HCT116 (cell line): ENCODE results near the gene ATCAY. TPM values are rescaled to one million over a fixed set of nuclear protein-coding genes. Genes with fewer than 3 reads are reported as not detected.

Experiments used
- ATAC-seq: fragments of 200-7000 bp; cut with Tn5 transposase; 2 replicates; pipeline ENCODE4 v1.9.1; 2020; ENCODE audit warnings: mild to moderate bottlenecking, moderate library complexity
- BruUV-seq: library from RNA; stranded (reverse); fragments of 400-500 nt; replicated peaks from 2 replicates; lab custom pipeline; 2021; lab: Mats Ljungman, UMichigan
- CTCF ChIA-PET: fragments of 300-600 bp; sonication (Branson Sonifier 250); formaldehyde crosslinking; loops from one replicate; lab custom pipeline; 2021; ENCODE audit warnings: antibody characterized with exemption; lab: Charles Lee
- POLR2A ChIA-PET: fragments of 300-600, 350-600 bp; sonication (Branson Sonifier 250); formaldehyde crosslinking; loops from one replicate; lab custom pipeline; 2021; ENCODE audit warnings: antibody characterized with exemption; lab: Charles Lee
- RAD21 ChIA-PET, 2 experiments: fragments of 300-600 bp; sonication (Branson Sonifier 250); formaldehyde crosslinking; loops; one replicate each; lab custom pipeline; 2023; ENCODE audit warnings: low total read pairs in 2 of 2; ENCODE audit not compliant: uncharacterized antibody in 2 of 2, unreplicated experiment in 2 of 2, low non-redundant PET in 1 of 2; lab: Charles Lee
- DNase-seq: peaks from one replicate; pipeline ENCODE4 v3.0.0-alpha.2; 2010; ENCODE audit warnings: low read depth, low spot score
- H2AFZ ChIP-seq: fragments of 200-600 bp; shearing (Covaris generic), sonication (generic); 2 replicates; pipeline ENCODE4 v1.6.1; 2017; ENCODE audit warnings: low read depth, mixed run types, mixed read lengths, antibody characterized with exemption, low read length; ENCODE audit not compliant: poor library complexity, severe bottlenecking
- H3K27ac ChIP-seq: 2 replicates; pipeline ENCODE4 v1.5.1; 2012; ENCODE audit warnings: low read depth, low read length
- H3K27me3 ChIP-seq: fragments of 200-600 bp; sonication (generic); 2 replicates; pipeline ENCODE4 v1.6.1; 2016; ENCODE audit warnings: mixed run types, low read length, mixed read lengths; ENCODE audit not compliant: insufficient read depth
- H3K36me3 ChIP-seq, 2 experiments: fragments of 200-500 bp in 1 of 2; fragments of 200-600 bp in 1 of 2; sonication (Bioruptor generic) in 1 of 2; sonication (generic) in 1 of 2; 2 replicates each; pipeline versions ENCODE4 v1.5.1 to v1.6.1; 2014 to 2016; ENCODE audit warnings: low read length in 2 of 2, inconsistent platforms in 1 of 2, mixed read lengths in 1 of 2, mixed run types in 1 of 2; ENCODE audit not compliant: insufficient read depth in 2 of 2, control insufficient read depth in 1 of 2
- H3K4me1 ChIP-seq, 2 experiments: fragments of 200-600 bp in 1 of 2; sonication (generic) in 1 of 2; 2 replicates each; pipeline versions ENCODE4 v1.5.1 to v1.6.1; 2012 to 2017; ENCODE audit warnings: low read length in 2 of 2, inconsistent platforms in 1 of 2, mild to moderate bottlenecking in 1 of 2, mixed read lengths in 1 of 2, mixed run types in 1 of 2, moderate library complexity in 1 of 2; ENCODE audit not compliant: insufficient read depth in 2 of 2, control insufficient read depth in 1 of 2
- H3K4me2 ChIP-seq: fragments of 200-600 bp; sonication (generic); 2 replicates; pipeline ENCODE4 v1.6.1; 2017; ENCODE audit warnings: mixed run types, low read length, mixed read lengths
- H3K4me3 ChIP-seq, 2 experiments: fragments of 200-600 bp in 1 of 2; sonication (generic) in 1 of 2; replicated peaks in 1 of 2; 2 replicates each; pipeline ENCODE4 v1.5.1; 2011 to 2016; ENCODE audit warnings: low read length in 2 of 2, control low read depth in 1 of 2, low read depth in 1 of 2, mild to moderate bottlenecking in 1 of 2, mixed read lengths in 1 of 2, mixed run types in 1 of 2
- H3K79me2 ChIP-seq: fragments of 200-600 bp; sonication (generic); 2 replicates; pipeline ENCODE4 v1.6.1; 2017; ENCODE audit warnings: mild to moderate bottlenecking, mixed run types, low read length, moderate library complexity, mixed read lengths; ENCODE audit not compliant: insufficient read depth
- H3K9ac ChIP-seq: fragments of 200-600 bp; sonication (generic); 2 replicates; pipeline ENCODE4 v1.6.1; 2016; ENCODE audit warnings: low read length, mixed read lengths
- H3K9me2 ChIP-seq: fragments of 200-600 bp; sonication (generic), shearing (Covaris generic); 2 replicates; pipeline ENCODE4 v1.6.1; 2017; ENCODE audit warnings: mixed run types, mild to moderate bottlenecking, moderate library complexity; ENCODE audit not compliant: insufficient read depth
- H3K9me3 ChIP-seq, 2 experiments: fragments of 200-500 bp in 1 of 2; fragments of 200-600 bp in 1 of 2; sonication (Bioruptor generic) in 1 of 2; sonication (generic) in 1 of 2; 2 replicates each; pipeline ENCODE4 v1.6.1; 2014 to 2017; ENCODE audit warnings: low read length in 2 of 2, mixed read lengths in 2 of 2, inconsistent platforms in 1 of 2, low read depth in 1 of 2, mild to moderate bottlenecking in 1 of 2, mixed run types in 1 of 2, moderate library complexity in 1 of 2; ENCODE audit not compliant: control insufficient read depth in 1 of 2, insufficient read depth in 1 of 2
- H4K20me1 ChIP-seq: fragments of 200-600 bp; sonication (generic), shearing (Covaris generic); 2 replicates; pipeline ENCODE4 v1.6.1; 2017; ENCODE audit warnings: mixed run types, mild to moderate bottlenecking, moderate library complexity; ENCODE audit not compliant: insufficient read depth
- CTCF ChIP-seq, 3 experiments: fragments of 200-600 bp in 1 of 3; sonication (generic) in 1 of 3; IDR thresholded peaks in 2 of 3; conservative IDR thresholded peaks in 1 of 3; 2 replicates each; pipeline ENCODE4 v1.5.1; 2012 to 2017; ENCODE audit warnings: low read depth in 2 of 3, low read length in 2 of 3, antibody characterized with exemption in 1 of 3, borderline replicate concordance in 1 of 3, control low read depth in 1 of 3, mild to moderate bottlenecking in 1 of 3, mixed read lengths in 1 of 3, mixed run types in 1 of 3, moderate library complexity in 1 of 3; ENCODE audit not compliant: insufficient read depth in 1 of 3
- EZH2 ChIP-seq: fragments of 200-600 bp; sonication (generic); IDR thresholded peaks from 2 replicates; pipeline ENCODE4 v1.6.1; 2017; ENCODE audit warnings: antibody characterized with exemption, mixed run types
- FOSL1 ChIP-seq: IDR thresholded peaks from 2 replicates; pipeline ENCODE4 v1.6.1; 2012; ENCODE audit warnings: low read depth
- POLR2AphosphoS5 ChIP-seq: IDR thresholded peaks from 2 replicates; pipeline ENCODE4 v1.6.1; 2011; ENCODE audit warnings: mild to moderate bottlenecking, low read depth, low read length, moderate library complexity
- RAD21 ChIP-seq: IDR thresholded peaks from 2 replicates; pipeline ENCODE4 v1.6.1; 2012; ENCODE audit warnings: low read depth, mild to moderate bottlenecking
- intact Hi-C: fragments of 100-400 bp; cut with micrococcal nuclease; formaldehyde crosslinking; loops from 2 replicates; pipeline ENCODE4 v1.10.0; 2022
- total RNA-seq: library from RNA; stranded (reverse); gene quantifications from one replicate; pipeline ENCODE4 v1.2.1, GENCODE V29; 2021; ENCODE audit not compliant: unreplicated experiment

ATCAY gene
- total RNA-seq, 1 experiment from 2014 or later, result not detected

- no peak overlapping the region for H3K4me3 ChIP-seq
- TF ChIP-seq CTCF (IDR thresholded peaks at IDR 0.05 in 2 of 3, conservative IDR thresholded peaks at IDR 0.05 in 1 of 3; ENCODE audit: borderline replicate concordance in 1 of 3, insufficient read depth in 1 of 3, low read depth in 2 of 3, low read length in 2 of 3) (peak; percentile 77 to 86 (median 78); a peak in 5 of 6 replicates), FOSL1 (peak; percentile 69), EZH2 (no peak), RAD21 (peak; percentile 97), POLR2AphosphoS5 (peak; percentile 22)
- H3K79me2 ChIP-seq, result no peaks in the 10 kb centered on the region
- POLR2A ChIA-PET, result interaction anchor here (0.8 to 3.0 kb wide), 3 partner anchors 117 to 133 kb away, joined by 3 to 13 read pairs (median 4); partner anchors contain the start of genes DAPK3 and EEF2
- H2AFZ ChIP-seq, result no peak overlapping the region
- intact Hi-C loops, result loop anchor here (1.0 to 10.0 kb wide), 4 partner anchors 118 to 355 kb away; partner anchors contain the start of genes DAPK3 and EEF2
- peak overlapping the region; percentile 38; the same call in 1 of the 2 replicates for H3K27ac ChIP-seq
- no peaks in the 10 kb centered on the region for H3K9me3 ChIP-seq
- no peak overlapping the region for H3K9ac ChIP-seq
- RAD21 ChIA-PET, result interaction anchor here (1.0 to 2.3 kb wide), 3 partner anchors 118 to 135 kb away, joined by 3 to 7 read pairs (median 5); partner anchors contain the start of gene DAPK3 (in 1 of the 2)
- peak overlapping the region; percentile 29 for H3K4me2 ChIP-seq
- ATAC-seq, result peak; percentile 85
- H3K27me3 ChIP-seq, result no peaks in the 10 kb centered on the region
- CTCF ChIA-PET, result interaction anchor here (0.6 to 4.1 kb wide), 20 partner anchors 11 to 356 kb away, joined by 3 to 27 read pairs (median 4); partner anchors contain the start of genes DAPK3, EEF2, MRPL54 and PIAS4
- no peaks in the 10 kb centered on the region for H3K9me2 ChIP-seq
- peaks cover 21 to 39% of the 10 kb centered on the region in 2 experiments for H3K4me1 ChIP-seq
- peak; percentile 79 for DNase-seq
- no peaks in the 10 kb centered on the region for H3K36me3 ChIP-seq
- no peaks in the 10 kb centered on the region for H4K20me1 ChIP-seq
- no TSS peak for BruUV-seq
These were observed 27.8 kb upstream of the ATCAY start for GRCh38 chr19:3852614-3853254.
